ENCODE data around the gene MARVELD1.
"Not testable (repeated sequence)": the region's sequence is repeated elsewhere in the genome, so short reads cannot be mapped to it uniquely, and the experiment has no call there.

Gene MARVELD1

GRCh38 chr10:97689559-97690020 is 23.9 kb upstream of the MARVELD1 start:
- no peak for TF ChIP-seq CTCF (IDR thresholded peaks at IDR 0.05; ENCODE audit: low read depth, low read length, missing control alignments)
- DNase-seq (ENCODE audit: low read depth): peak; percentile 62
- in situ Hi-C loops (cut with HindIII; ENCODE audit: low sequenced_read_pairs): loop anchor here (5.0 kb wide), 1 partner anchor 38 kb away; no protein-coding TSS in a partner anchor

GRCh38 chr10:97690133-97690532 is 23.4 kb upstream of the MARVELD1 start:
- in situ Hi-C loops (cut with HindIII; ENCODE audit: low sequenced_read_pairs): no loop called here

More at GRCh38 chr10:97689559-97690020, 23.9 kb upstream of the MARVELD1 start:
- no peak overlapping the region for H3K4me3 ChIP-seq (ENCODE audit: low read depth, low read length)

GRCh38 chr10:97698072-97698655 is 15.4 kb upstream of the MARVELD1 start:
- in situ Hi-C loops (cut with HindIII; ENCODE audit: low sequenced_read_pairs); DNase-seq (ENCODE audit: low read depth); H3K4me3 ChIP-seq (ENCODE audit: low read depth, low read length): not testable (repeated sequence)

More at GRCh38 chr10:97690133-97690532, 23.4 kb upstream of the MARVELD1 start:
- H3K4me3 ChIP-seq (ENCODE audit: low read depth, low read length): no peak overlapping the region
- no peak for DNase-seq (ENCODE audit: low read depth)
- TF ChIP-seq CTCF (IDR thresholded peaks at IDR 0.05; ENCODE audit: low read depth, low read length, missing control alignments): no peak

- in situ Hi-C loops (cut with HindIII; ENCODE audit: low sequenced_read_pairs): no loop called here
- peak; percentile 56 for DNase-seq (ENCODE audit: low read depth)
- peak; percentile 96 for TF ChIP-seq CTCF (IDR thresholded peaks at IDR 0.05; ENCODE audit: low read depth, low read length, missing control alignments)
- H3K4me3 ChIP-seq (ENCODE audit: low read depth, low read length): no peak overlapping the region
Observed at GRCh38 chr10:97701438-97702069, 12.0 kb upstream of the MARVELD1 start.

- no peak for DNase-seq (ENCODE audit: low read depth)
- no peak for TF ChIP-seq CTCF (IDR thresholded peaks at IDR 0.05; ENCODE audit: low read depth, low read length, missing control alignments)
- in situ Hi-C loops (cut with HindIII; ENCODE audit: low sequenced_read_pairs): no loop called here
- H3K4me3 ChIP-seq (ENCODE audit: low read depth, low read length): no peak overlapping the region
Observed at GRCh38 chr10:97703398-97704067, 10.0 kb upstream of the MARVELD1 start.

GRCh38 chr10:97704341-97704740 is 9.2 kb upstream of the MARVELD1 start:
- no peak for TF ChIP-seq CTCF (IDR thresholded peaks at IDR 0.05; ENCODE audit: low read depth, low read length, missing control alignments)
- no peak overlapping the region for H3K4me3 ChIP-seq (ENCODE audit: low read depth, low read length)
- in situ Hi-C loops (cut with HindIII; ENCODE audit: low sequenced_read_pairs): no loop called here
- no peak for DNase-seq (ENCODE audit: low read depth)

Measured in astrocyte of the cerebellum (primary cell).